Psoas muscle (tissue), 8 donors: ENCODE results near the gene ZC3H10. TPM values are rescaled to one million over a fixed set of nuclear protein-coding genes. Genes with fewer than 3 reads are reported as not detected.

Source experiments
- ATAC-seq, 4 donors: fragments of 200-7000 bp; cut with Tn5 transposase; one replicate each; pipeline ENCODE4 v1.9.1; 2020; ENCODE audit warnings: moderate library complexity in 3 of 4, mild to moderate bottlenecking in 2 of 4
- DNase-seq, 2 donors: peaks; one replicate each; pipeline ENCODE4 v3.0.0-alpha.2; 2020
- H3K27ac ChIP-seq: fragments of 200-600 bp; one replicate; pipeline ENCODE4 v1.8.0; 2022
- H3K27me3 ChIP-seq, 3 donors: fragments of 200-600 bp in 1 of 3; one replicate each; pipeline versions ENCODE4 v1.6.1 to v1.8.0; 2013 to 2022; ENCODE audit warnings: low read length in 2 of 3, mild to moderate bottlenecking in 2 of 3, moderate library complexity in 1 of 3; ENCODE audit not compliant: insufficient read depth in 3 of 3
- H3K36me3 ChIP-seq, 2 donors: fragments of 200-600 bp in 1 of 2; one replicate each; pipeline versions ENCODE4 v1.6.1 to v1.8.0; 2013 to 2022; ENCODE audit warnings: low read depth in 1 of 2, mild to moderate bottlenecking in 1 of 2, moderate library complexity in 1 of 2; ENCODE audit not compliant: insufficient read depth in 1 of 2
- H3K4me1 ChIP-seq: fragments of 200-600 bp; one replicate; pipeline ENCODE4 v1.8.0; 2022
- H3K4me3 ChIP-seq: fragments of 200-600 bp; one replicate; pipeline ENCODE4 v1.8.0; 2022; ENCODE audit warnings: mild to moderate bottlenecking
- H3K9me3 ChIP-seq: fragments of 200-600 bp; one replicate; pipeline ENCODE4 v1.8.0; 2022
- CTCF ChIP-seq: fragments of 200-600 bp; IDR thresholded peaks from one replicate; pipeline ENCODE4 v1.8.0; 2022; ENCODE audit warnings: antibody characterized with exemption
- WGBS, 3 donors: extraction: QIAGEN DNeasy Blood & Tissue Kit; methylation state at CpG; one replicate each; pipeline versions ENCODE4 v1.1.6 to v1.1.7; 2013; 5-methylcytosine and 5-hydroxymethylcytosine counted together
- intact Hi-C, 2 donors: fragments of 100-400 bp; cut with DNase I; formaldehyde crosslinking; loops; one replicate each; pipeline versions ENCODE4 v1.11.0 to v1.14.2; 2022
- polyA plus RNA-seq, 3 donors: library from polyadenylated mRNA; stranded (reverse); fragments of 200-250 nt; gene quantifications; one replicate each; pipeline ENCODE4 v1.2.3, GENCODE V29; 2013
- total RNA-seq, 4 donors: library from RNA; stranded (reverse); fragmentation: NEBNext Ultra II Directional in 2 of 4; extraction: Animal tissue kit (Norgen Biotek cat#: 25700) in 2 of 4; gene quantifications; one replicate each; pipeline versions ENCODE4 v1.2.1 to v1.2.4, GENCODE V29; 2021 to 2023
- donor health status: healthy with polysubstance abuse.
- donor health status: DM: no; HTN: no; CAD: no; lungs with moderate emphysema.
- donor health status: Bipolar disorder and iron deficiency.
- donor health status: healthy.
- donor health status: DM: yes; HTN: yes; CAD: no.
- donor health status: DM: no; HTN: no; CAD: no.
- donor health status: DM: no; HTN: no; CAD: no.
- donor health status: DM: yes; HTN: yes; CAD: no.

ZC3H10 gene
- total and polyA plus RNA-seq, 7 donors: 3.5 to 10.3 (median 5.4) TPM

- ATAC-seq (peak in 1 of 4 donors; percentile 14), DNase-seq (no peak)
- 80 to 89% (median 83%) methylated on average over 17 of the region's 17 CpGs for WGBS, 3 donors
- Histone ChIP-seq H3K4me3 (no peak overlapping the region), H3K9me3 (no peaks in the 10 kb centered on the region), H3K4me1 (peaks cover 23% of the 10 kb centered on the region), H3K27ac (no peak overlapping the region), H3K27me3 (no peaks in the 10 kb centered on the region), H3K36me3 (peaks cover 22 to 98% of the 10 kb centered on the region in 2 donors)
- intact Hi-C loops: no loop called here
- TF ChIP-seq CTCF: no peak
These were observed 46.3 kb downstream of the ZC3H10 start for GRCh38 chr12:56164345-56164729.

GRCh38 chr12:56165369-56165768, 47.3 kb downstream of the ZC3H10 start:
- intact Hi-C loops: no loop called here
- H3K27ac ChIP-seq: peak overlapping the region; percentile 7
- 22 to 35% (median 30%) methylated on average over 4 of the region's 4 CpGs for WGBS, 3 donors
- no peaks in the 10 kb centered on the region for H3K9me3 ChIP-seq
- peaks cover 20 to 99% of the 10 kb centered on the region in 2 donors for H3K36me3 ChIP-seq
- no peak for TF ChIP-seq CTCF
- H3K27me3 ChIP-seq: no peaks in the 10 kb centered on the region
- H3K4me3 ChIP-seq: no peak overlapping the region
- DNase-seq (no peak), ATAC-seq (peak in 1 of 4 donors; percentile 28)
- H3K4me1 ChIP-seq: peaks cover 13% of the 10 kb centered on the region

- intact Hi-C loops: no loop called here
- H3K27me3 ChIP-seq: no peaks in the 10 kb centered on the region
- H3K4me3 ChIP-seq: no peak overlapping the region
- no peaks in the 10 kb centered on the region for H3K9me3 ChIP-seq
- peaks cover 8 to 99% of the 10 kb centered on the region in 2 donors for H3K36me3 ChIP-seq
- H3K27ac ChIP-seq: no peak overlapping the region
- DNase-seq (no peak), ATAC-seq (no peak)
- 82 to 91% (median 91%) methylated on average over 11 of the region's 11 CpGs for WGBS, 3 donors
- no peak for TF ChIP-seq CTCF
- H3K4me1 ChIP-seq: no peaks in the 10 kb centered on the region
These were observed 51.2 kb downstream of the ZC3H10 start for GRCh38 chr12:56169229-56169759.

- H3K4me1 ChIP-seq: no peaks in the 10 kb centered on the region
- no peak for ATAC-seq
- intact Hi-C loops: no loop called here
- DNase-seq: no peak
- no peak overlapping the region for H3K27ac ChIP-seq
- no peak overlapping the region for H3K4me3 ChIP-seq
- H3K9me3 ChIP-seq: no peaks in the 10 kb centered on the region
- no peak for TF ChIP-seq CTCF
- peaks cover 15 to 100% of the 10 kb centered on the region in 2 donors for H3K36me3 ChIP-seq
- no peaks in the 10 kb centered on the region for H3K27me3 ChIP-seq
- 90 to 94% (median 93%) methylated on average over 7 of the region's 7 CpGs for WGBS, 3 donors
These were observed 54.8 kb downstream of the ZC3H10 start for GRCh38 chr12:56172839-56173238.

Other genes with a start within 250 kb of the ZC3H10 start
- 10 to 100 TPM; 14.6 to 20.6 (median 18.0) TPM for gene PYM1, start 190.4 kb upstream of the ZC3H10 start, total RNA-seq
- 10 to 100 TPM; 19.0 to 39.8 (median 26.1) TPM for gene PYM1, start 190.4 kb upstream of the ZC3H10 start, polyA plus RNA-seq
- 1 to 10 TPM; 4.3 to 5.4 (median 4.9) TPM for gene DGKA, start 187.1 kb upstream of the ZC3H10 start, total RNA-seq
- 1 to 10 TPM; 2.0 to 2.6 (median 2.0) TPM for gene DGKA, start 187.1 kb upstream of the ZC3H10 start, polyA plus RNA-seq
- under 1 TPM in 1 of 4 donors, not detected in 3; 0.37 TPM for gene PMEL, start 152.2 kb upstream of the ZC3H10 start, total RNA-seq
- under 1 TPM; 0.14 to 0.23 (median 0.20) TPM for gene PMEL, start 152.2 kb upstream of the ZC3H10 start, polyA plus RNA-seq
- 10 to 100 TPM in 1 of 4 donors, 1 to 10 TPM in 3; 6.3 to 12.0 (median 7.9) TPM for gene CDK2, start 151.4 kb upstream of the ZC3H10 start, total RNA-seq
- 10 to 100 TPM in 2 of 3 donors, 1 to 10 TPM in 1; 5.1 to 13.9 (median 10.2) TPM for gene CDK2, start 151.4 kb upstream of the ZC3H10 start, polyA plus RNA-seq
- 100 to 1,000 TPM in 2 of 4 donors, 10 to 100 TPM in 2; 92.8 to 107 (median 103) TPM for gene RAB5B, start 144.2 kb upstream of the ZC3H10 start, total RNA-seq
- 10 to 100 TPM; 36.8 to 83.6 (median 52.1) TPM for gene RAB5B, start 144.2 kb upstream of the ZC3H10 start, polyA plus RNA-seq
- gene SUOX, start 121.0 kb upstream of the ZC3H10 start, total RNA-seq: 10 to 100 TPM; 12.1 to 24.6 (median 15.6) TPM
- 10 to 100 TPM; 13.8 to 25.5 (median 15.5) TPM for gene SUOX, start 121.0 kb upstream of the ZC3H10 start, polyA plus RNA-seq
- 1 to 10 TPM; 5.9 to 8.2 (median 8.1) TPM for gene IKZF4, start 97.2 kb upstream of the ZC3H10 start, total RNA-seq
- gene IKZF4, start 97.2 kb upstream of the ZC3H10 start, polyA plus RNA-seq: 1 to 10 TPM; 1.6 to 5.2 (median 2.3) TPM
- 10 to 100 TPM; 16.6 to 49.8 (median 23.6) TPM for gene RPS26, start 76.3 kb upstream of the ZC3H10 start, total RNA-seq
- 1,000 to 10,000 TPM in 1 of 3 donors, 100 to 1,000 TPM in 2; 712 to 1,360 (median 853) TPM for gene RPS26, start 76.3 kb upstream of the ZC3H10 start, polyA plus RNA-seq
- 1 to 10 TPM in 2 of 4 donors, under 1 TPM in 2; 0.71 to 3.9 (median 1.3) TPM for gene ERBB3, start 38.1 kb upstream of the ZC3H10 start, total RNA-seq
- under 1 TPM; 0.13 to 0.26 (median 0.26) TPM for gene ERBB3, start 38.1 kb upstream of the ZC3H10 start, polyA plus RNA-seq
- 100 to 1,000 TPM in 3 of 4 donors, 10 to 100 TPM in 1; 75.3 to 138 (median 112) TPM for gene PA2G4, start 13.7 kb upstream of the ZC3H10 start, total RNA-seq
- 100 to 1,000 TPM; 115 to 258 (median 157) TPM for gene PA2G4, start 13.7 kb upstream of the ZC3H10 start, polyA plus RNA-seq
- gene RPL41, start 1.6 kb upstream of the ZC3H10 start, total RNA-seq: 1,000 to 10,000 TPM; 2,052 to 2,475 (median 2,223) TPM
- 1,000 to 10,000 TPM; 3,632 to 4,096 (median 3,726) TPM for gene RPL41, start 1.6 kb upstream of the ZC3H10 start, polyA plus RNA-seq
- gene ESYT1, start 10.0 kb downstream of the ZC3H10 start, total RNA-seq: 10 to 100 TPM; 36.7 to 57.4 (median 44.4) TPM
- gene ESYT1, start 10.0 kb downstream of the ZC3H10 start, polyA plus RNA-seq: 10 to 100 TPM; 20.2 to 40.6 (median 21.0) TPM
- 1,000 to 10,000 TPM in 1 of 4 donors, 100 to 1,000 TPM in 3; 113 to 2,222 (median 606) TPM for gene MYL6B, start 34.3 kb downstream of the ZC3H10 start, total RNA-seq
- 100 to 1,000 TPM; 151 to 786 (median 413) TPM for gene MYL6B, start 34.3 kb downstream of the ZC3H10 start, polyA plus RNA-seq
- 100 to 1,000 TPM; 216 to 395 (median 291) TPM for gene MYL6, start 40.1 kb downstream of the ZC3H10 start, total RNA-seq
- gene MYL6, start 40.1 kb downstream of the ZC3H10 start, polyA plus RNA-seq: 100 to 1,000 TPM; 384 to 711 (median 489) TPM
- gene SMARCC2, start 71.2 kb downstream of the ZC3H10 start, total RNA-seq: 10 to 100 TPM; 49.8 to 78.7 (median 69.7) TPM
- 10 to 100 TPM; 16.5 to 46.1 (median 26.5) TPM for gene SMARCC2, start 71.2 kb downstream of the ZC3H10 start, polyA plus RNA-seq
- gene RNF41, start 103.7 kb downstream of the ZC3H10 start, total RNA-seq: 10 to 100 TPM; 22.4 to 41.7 (median 34.8) TPM
- 10 to 100 TPM; 21.9 to 54.9 (median 22.9) TPM for gene RNF41, start 103.7 kb downstream of the ZC3H10 start, polyA plus RNA-seq
- 10 to 100 TPM; 27.2 to 32.1 (median 29.8) TPM for gene NABP2, start 106.1 kb downstream of the ZC3H10 start, total RNA-seq
- 10 to 100 TPM; 27.1 to 65.7 (median 31.0) TPM for gene NABP2, start 106.1 kb downstream of the ZC3H10 start, polyA plus RNA-seq
- gene SLC39A5, start 111.8 kb downstream of the ZC3H10 start, total RNA-seq: not detected
- under 1 TPM in 2 of 3 donors, not detected in 1; 0.16 to 0.23 TPM for gene SLC39A5, start 111.8 kb downstream of the ZC3H10 start, polyA plus RNA-seq
- gene ANKRD52, start 140.1 kb downstream of the ZC3H10 start, total RNA-seq: 10 to 100 TPM; 14.2 to 37.5 (median 21.5) TPM
- gene ANKRD52, start 140.1 kb downstream of the ZC3H10 start, polyA plus RNA-seq: 10 to 100 TPM in 1 of 3 donors, 1 to 10 TPM in 2; 5.7 to 33.6 (median 6.5) TPM
- 10 to 100 TPM; 24.3 to 86.6 (median 54.7) TPM for gene COQ10A, start 148.7 kb downstream of the ZC3H10 start, total RNA-seq
- gene COQ10A, start 148.7 kb downstream of the ZC3H10 start, polyA plus RNA-seq: 100 to 1,000 TPM in 1 of 3 donors, 10 to 100 TPM in 2; 16.2 to 105 (median 63.5) TPM
- 100 to 1,000 TPM; 317 to 601 (median 394) TPM for gene CS, start 182.1 kb downstream of the ZC3H10 start, total RNA-seq
- gene CS, start 182.1 kb downstream of the ZC3H10 start, polyA plus RNA-seq: 100 to 1,000 TPM; 194 to 269 (median 216) TPM
- 10 to 100 TPM; 32.8 to 40.2 (median 33.8) TPM for gene CNPY2, start 197.7 kb downstream of the ZC3H10 start, total RNA-seq
- 10 to 100 TPM; 45.4 to 73.5 (median 65.0) TPM for gene CNPY2, start 197.7 kb downstream of the ZC3H10 start, polyA plus RNA-seq
- 10 to 100 TPM; 22.1 to 37.5 (median 28.7) TPM for gene PAN2, start 215.7 kb downstream of the ZC3H10 start, total RNA-seq
- gene PAN2, start 215.7 kb downstream of the ZC3H10 start, polyA plus RNA-seq: 10 to 100 TPM; 17.3 to 28.7 (median 17.4) TPM
- under 1 TPM in 1 of 4 donors, not detected in 3; 0.32 TPM for gene IL23A, start 220.6 kb downstream of the ZC3H10 start, total RNA-seq
- under 1 TPM in 2 of 3 donors, not detected in 1; 0.57 to 0.68 TPM for gene IL23A, start 220.6 kb downstream of the ZC3H10 start, polyA plus RNA-seq
- 10 to 100 TPM; 25.9 to 34.6 (median 30.9) TPM for gene STAT2, start 241.8 kb downstream of the ZC3H10 start, total RNA-seq
- 10 to 100 TPM; 15.0 to 31.7 (median 15.2) TPM for gene STAT2, start 241.8 kb downstream of the ZC3H10 start, polyA plus RNA-seq
- gene APOF, start 244.6 kb downstream of the ZC3H10 start, total RNA-seq: not detected
- not detected for gene APOF, start 244.6 kb downstream of the ZC3H10 start, polyA plus RNA-seq